Central memory CD8-positive, alpha-beta T cell (primary cell): ENCODE results near the gene FKTN.

Experiments used
- ATAC-seq: fragments of 150-1000 bp; cut with Tn5 transposase; replicated peaks from 2 replicates; pipeline ENCODE4 v1.10.0; 2022; ENCODE audit warnings: mild to moderate bottlenecking, moderate FRiP score, moderate number of reproducible peaks; ENCODE audit not compliant: poor library complexity, severe bottlenecking; ENCODE audit errors: extremely low read depth
- DNase-seq, 2 donors: peaks; one replicate each; pipeline ENCODE4 v3.0.0; 2021; ENCODE audit warnings: low spot score in 2 of 2
- H3K27ac Mint-ChIP-seq: one replicate; pipeline ENCODE4 v1.8.0; 2022; ENCODE audit warnings: low read depth, mild to moderate bottlenecking, moderate library complexity, mixed read lengths
- H3K27me3 Mint-ChIP-seq: one replicate; pipeline ENCODE4 v1.8.0; 2022; ENCODE audit warnings: mixed read lengths
- H3K36me3 Mint-ChIP-seq: one replicate; pipeline ENCODE4 v1.8.0; 2022; ENCODE audit warnings: mild to moderate bottlenecking, moderate library complexity, mixed read lengths; ENCODE audit not compliant: insufficient read depth
- H3K4me1 Mint-ChIP-seq: one replicate; pipeline ENCODE4 v1.8.0; 2022; ENCODE audit warnings: mixed read lengths
- H3K4me3 Mint-ChIP-seq: one replicate; pipeline ENCODE4 v1.8.0; 2022; ENCODE audit warnings: mild to moderate bottlenecking, moderate library complexity, mixed read lengths
- H3K9me3 Mint-ChIP-seq: one replicate; pipeline ENCODE4 v1.8.0; 2022; ENCODE audit warnings: mixed read lengths

The FKTN gene

DNA sequence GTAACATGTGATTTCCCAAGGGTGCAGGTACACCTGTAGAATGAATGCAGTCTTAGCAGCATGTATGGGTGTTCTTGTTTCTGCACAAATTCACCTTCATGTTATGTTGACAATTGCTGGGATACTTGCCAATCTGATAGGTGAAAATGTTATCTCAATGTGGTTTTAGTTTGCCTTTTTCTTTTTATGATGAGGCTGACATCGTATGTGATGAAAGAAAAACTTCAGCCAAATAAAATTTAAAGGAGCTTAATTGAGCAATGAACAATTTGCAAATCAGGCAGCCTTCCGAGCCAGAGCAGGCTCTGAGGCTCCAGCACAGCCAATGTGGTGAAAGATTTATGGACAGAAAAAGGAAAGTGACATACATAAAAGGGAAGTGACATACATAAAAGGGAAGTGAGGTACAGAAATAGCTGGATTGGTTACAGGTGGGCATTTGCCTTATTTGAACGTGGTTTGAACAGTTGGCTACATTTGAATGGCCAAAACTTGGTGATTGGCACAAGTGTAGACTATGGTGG is 114.8 kb downstream of the FKTN start:
- H3K27ac Mint-ChIP-seq: no peak overlapping the region
- H3K4me3 Mint-ChIP-seq: no peak overlapping the region
- peaks cover 20% of the 10 kb centered on the region for H3K27me3 Mint-ChIP-seq
- ATAC-seq (no peak), DNase-seq (no peak)
- no peaks in the 10 kb centered on the region for H3K36me3 Mint-ChIP-seq
- no peaks in the 10 kb centered on the region for H3K4me1 Mint-ChIP-seq
- H3K9me3 Mint-ChIP-seq: no peaks in the 10 kb centered on the region

DNA sequence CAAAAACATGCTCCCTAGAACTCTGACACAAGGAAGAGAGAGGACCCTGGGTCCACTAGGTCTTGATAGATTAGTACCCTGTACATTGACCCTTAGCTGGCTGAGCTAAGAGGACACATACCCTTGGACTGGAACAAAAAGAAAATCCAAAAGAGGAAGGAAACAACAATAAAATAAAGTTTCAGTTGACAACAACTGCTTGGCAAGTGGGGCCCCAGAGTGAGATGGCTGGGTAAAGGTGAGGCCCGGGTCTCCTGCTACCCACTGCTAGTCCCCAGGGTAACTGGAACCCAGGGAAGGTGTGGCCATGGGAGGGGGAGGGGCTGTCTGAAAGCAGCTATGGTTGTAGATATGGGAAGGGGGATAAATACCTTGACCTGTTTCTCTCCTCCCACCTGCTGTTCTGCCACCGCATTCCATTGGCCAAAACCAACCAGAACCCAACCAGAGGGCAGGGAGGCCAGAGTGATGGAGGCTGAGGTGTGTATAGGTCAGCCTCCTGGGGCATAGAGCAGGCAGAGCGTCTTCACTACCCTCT is 116.0 kb downstream of the FKTN start:
- Mint-ChIP-seq H3K27me3 (peaks cover 16% of the 10 kb centered on the region), H3K4me3 (no peak overlapping the region), H3K9me3 (no peaks in the 10 kb centered on the region), H3K36me3 (no peaks in the 10 kb centered on the region), H3K4me1 (no peaks in the 10 kb centered on the region), H3K27ac (no peak overlapping the region)
- DNase-seq (no peak), ATAC-seq (no peak)

- H3K27ac Mint-ChIP-seq: no peak overlapping the region
- H3K4me3 Mint-ChIP-seq: no peak overlapping the region
- ATAC-seq (no peak), DNase-seq (no peak)
- H3K9me3 Mint-ChIP-seq: no peaks in the 10 kb centered on the region
- no peaks in the 10 kb centered on the region for H3K4me1 Mint-ChIP-seq
- H3K27me3 Mint-ChIP-seq: no peaks in the 10 kb centered on the region
- peaks cover 2% of the 10 kb centered on the region for H3K36me3 Mint-ChIP-seq
These were observed 118.5 kb downstream of the FKTN start for GRCh38 chr9:105676351-105676923.

DNA sequence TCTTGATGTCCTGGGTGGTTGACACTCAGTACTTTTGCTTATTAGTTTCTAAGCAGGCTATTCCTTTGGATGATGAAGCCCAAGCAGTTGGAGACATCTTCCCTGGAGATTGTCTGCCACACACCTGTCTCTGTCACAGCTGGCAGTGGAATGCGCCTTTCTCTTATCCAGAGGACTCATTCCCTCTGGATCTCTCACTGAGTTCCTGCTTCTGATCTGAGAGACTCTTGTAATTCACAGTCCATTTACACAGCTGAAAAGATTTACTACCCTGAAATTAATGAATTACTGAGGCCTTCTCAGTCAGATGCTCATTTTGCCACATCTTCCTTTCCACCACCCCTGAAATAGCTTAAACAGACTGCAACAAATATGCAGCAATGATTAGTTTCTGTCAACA is 120.2 kb downstream of the FKTN start:
- Mint-ChIP-seq H3K27me3 (no peaks in the 10 kb centered on the region), H3K9me3 (no peaks in the 10 kb centered on the region), H3K27ac (no peak overlapping the region), H3K36me3 (peaks cover 2% of the 10 kb centered on the region), H3K4me1 (no peaks in the 10 kb centered on the region), H3K4me3 (no peak overlapping the region)
- ATAC-seq: no peak
- no peak for DNase-seq

GRCh38 chr9:105678781-105679180 is 120.8 kb downstream of the FKTN start:
- Mint-ChIP-seq H3K27ac (no peak overlapping the region), H3K4me1 (no peaks in the 10 kb centered on the region), H3K36me3 (peaks cover 2% of the 10 kb centered on the region), H3K4me3 (no peak overlapping the region), H3K27me3 (peaks cover 5% of the 10 kb centered on the region), H3K9me3 (no peaks in the 10 kb centered on the region)
- no peak for ATAC-seq
- DNase-seq: no peak

GRCh38 chr9:105679257-105680022 is 121.5 kb downstream of the FKTN start:
- Mint-ChIP-seq H3K27me3 (peaks cover 9% of the 10 kb centered on the region), H3K36me3 (peaks cover 2% of the 10 kb centered on the region), H3K9me3 (no peaks in the 10 kb centered on the region), H3K4me3 (no peak overlapping the region), H3K4me1 (no peaks in the 10 kb centered on the region), H3K27ac (no peak overlapping the region)
- DNase-seq (no peak), ATAC-seq (no peak)

DNA sequence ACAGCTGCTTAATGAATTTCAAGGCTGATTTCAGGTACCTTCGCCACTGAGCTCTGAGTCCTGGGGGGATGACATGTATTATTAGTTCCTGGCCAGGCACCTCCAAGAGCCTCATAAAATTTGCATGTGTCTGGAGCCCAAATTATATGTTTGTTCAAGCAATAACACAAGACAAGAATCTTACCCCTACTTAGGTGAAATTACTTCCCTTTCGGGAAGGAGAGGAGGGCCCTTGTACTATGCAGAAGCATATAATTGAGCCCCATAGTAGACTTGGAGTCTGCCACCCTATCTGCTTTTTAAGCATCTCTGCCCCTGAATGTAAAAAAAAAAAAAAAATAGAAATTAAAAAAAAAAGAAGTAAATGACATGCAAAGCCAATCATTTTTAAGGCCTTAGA is 123.4 kb downstream of the FKTN start:
- H3K4me3 Mint-ChIP-seq: no peak overlapping the region

GRCh38 chr9:105681724-105682123 is 123.8 kb downstream of the FKTN start:
- Mint-ChIP-seq H3K9me3 (no peaks in the 10 kb centered on the region), H3K36me3 (peaks cover 2% of the 10 kb centered on the region), H3K27me3 (peaks cover 10% of the 10 kb centered on the region), H3K4me1 (no peaks in the 10 kb centered on the region), H3K27ac (no peak overlapping the region), H3K4me3 (no peak overlapping the region)
- no peak for ATAC-seq
- no peak for DNase-seq

More for the DNA sequence above, 123.4 kb downstream of the FKTN start:
- DNase-seq (no peak), ATAC-seq (no peak)
- Mint-ChIP-seq H3K27ac (no peak overlapping the region), H3K9me3 (no peaks in the 10 kb centered on the region), H3K36me3 (peaks cover 2% of the 10 kb centered on the region), H3K4me1 (no peaks in the 10 kb centered on the region), H3K27me3 (peaks cover 9% of the 10 kb centered on the region)

- Mint-ChIP-seq H3K4me1 (no peaks in the 10 kb centered on the region), H3K27ac (no peak overlapping the region), H3K4me3 (no peak overlapping the region), H3K36me3 (peaks cover 2% of the 10 kb centered on the region), H3K9me3 (no peaks in the 10 kb centered on the region), H3K27me3 (peaks cover 30% of the 10 kb centered on the region)
- no peak for ATAC-seq
- no peak for DNase-seq
These were observed 125.9 kb downstream of the FKTN start for GRCh38 chr9:105683688-105684275.

- no peak for ATAC-seq
- no peak overlapping the region for H3K4me3 Mint-ChIP-seq
- H3K4me1 Mint-ChIP-seq: no peaks in the 10 kb centered on the region
- H3K27ac Mint-ChIP-seq: no peak overlapping the region
- no peak for DNase-seq
- H3K27me3 Mint-ChIP-seq: peaks cover 54% of the 10 kb centered on the region
- H3K36me3 Mint-ChIP-seq: no peaks in the 10 kb centered on the region
- H3K9me3 Mint-ChIP-seq: no peaks in the 10 kb centered on the region
These were observed 129.0 kb downstream of the FKTN start for GRCh38 chr9:105686936-105687335.
